Stimulated activated effector memory CD8-positive, alpha-beta T cell treated with anti-CD3 and anti-CD28 coated beads, Interleukin-12 subunit alpha, Interleukin-12 subunit beta, amount 100 ng/mL, for 72 hours (primary cell): ENCODE measurements around the gene MYLK.

Source experiments
- ATAC-seq: fragments of 150-1000 bp; cut with Tn5 transposase; 2 replicates; pipeline ENCODE4 v1.10.0; 2021
- DNase-seq, 2 donors: peaks; one replicate each; pipeline ENCODE4 v3.0.0; 2021 to 2022; ENCODE audit warnings: low spot score in 2 of 2
- H3K27ac Mint-ChIP-seq: one replicate; pipeline ENCODE4 v1.8.0; 2022; ENCODE audit warnings: mild to moderate bottlenecking, mixed read lengths
- H3K36me3 Mint-ChIP-seq: one replicate; pipeline ENCODE4 v1.8.0; 2022; ENCODE audit warnings: mild to moderate bottlenecking, mixed read lengths
- H3K4me1 Mint-ChIP-seq: one replicate; pipeline ENCODE4 v1.8.0; 2022; ENCODE audit warnings: mixed read lengths
- H3K4me3 Mint-ChIP-seq: one replicate; pipeline ENCODE4 v1.8.0; 2022; ENCODE audit warnings: mild to moderate bottlenecking, mixed read lengths
- H3K9me3 Mint-ChIP-seq: one replicate; pipeline ENCODE4 v1.8.0; 2022; ENCODE audit warnings: mixed read lengths

MYLK gene

GRCh38 chr3:123798550-123798949 lies 85.6 kb downstream of the MYLK start:
- Mint-ChIP-seq H3K4me1 (no peaks in the 10 kb centered on the region), H3K36me3 (no peaks in the 10 kb centered on the region), H3K27ac (no peak overlapping the region), H3K9me3 (no peaks in the 10 kb centered on the region), H3K4me3 (no peak overlapping the region)
- no peak for ATAC-seq
- no peak for DNase-seq

GRCh38 chr3:123795471-123796251 lies 88.5 kb downstream of the MYLK start:
- no peaks in the 10 kb centered on the region for H3K36me3 Mint-ChIP-seq
- no peaks in the 10 kb centered on the region for H3K9me3 Mint-ChIP-seq
- H3K4me3 Mint-ChIP-seq = no peak overlapping the region
- H3K4me1 Mint-ChIP-seq = no peaks in the 10 kb centered on the region
- no peak overlapping the region for H3K27ac Mint-ChIP-seq
- ATAC-seq (no peak), DNase-seq (no peak)

GRCh38 chr3:123793425-123793824 lies 90.7 kb downstream of the MYLK start:
- no peaks in the 10 kb centered on the region for H3K36me3 Mint-ChIP-seq
- H3K27ac Mint-ChIP-seq = no peak overlapping the region
- no peaks in the 10 kb centered on the region for H3K9me3 Mint-ChIP-seq
- no peaks in the 10 kb centered on the region for H3K4me1 Mint-ChIP-seq
- ATAC-seq = no peak
- no peak overlapping the region for H3K4me3 Mint-ChIP-seq
- DNase-seq = no peak

GRCh38 chr3:123792473-123793201 lies 91.5 kb downstream of the MYLK start:
- DNase-seq (no peak), ATAC-seq (no peak)
- Mint-ChIP-seq H3K4me3 (no peak overlapping the region), H3K9me3 (no peaks in the 10 kb centered on the region), H3K4me1 (no peaks in the 10 kb centered on the region), H3K27ac (no peak overlapping the region), H3K36me3 (peaks cover 5% of the 10 kb centered on the region)

GRCh38 chr3:123791898-123792297 lies 92.2 kb downstream of the MYLK start:
- H3K27ac Mint-ChIP-seq = no peak overlapping the region
- H3K36me3 Mint-ChIP-seq = peaks cover 6% of the 10 kb centered on the region
- no peaks in the 10 kb centered on the region for H3K4me1 Mint-ChIP-seq

GRCh38 chr3:123791417-123791816 lies 92.7 kb downstream of the MYLK start:
- Mint-ChIP-seq H3K36me3 (peaks cover 6% of the 10 kb centered on the region), H3K4me1 (no peaks in the 10 kb centered on the region), H3K9me3 (no peaks in the 10 kb centered on the region), H3K27ac (no peak overlapping the region), H3K4me3 (no peak overlapping the region)
- ATAC-seq = no peak
- no peak for DNase-seq

More at GRCh38 chr3:123791898-123792297, 92.2 kb downstream of the MYLK start:
- ATAC-seq = no peak
- no peak for DNase-seq
- H3K4me3 Mint-ChIP-seq = no peak overlapping the region
- H3K9me3 Mint-ChIP-seq = no peaks in the 10 kb centered on the region

- H3K27ac Mint-ChIP-seq = no peak overlapping the region
- ATAC-seq (no peak), DNase-seq (no peak)
- peaks cover 6% of the 10 kb centered on the region for H3K36me3 Mint-ChIP-seq
- H3K4me1 Mint-ChIP-seq = no peaks in the 10 kb centered on the region
- no peak overlapping the region for H3K4me3 Mint-ChIP-seq
- H3K9me3 Mint-ChIP-seq = no peaks in the 10 kb centered on the region
These were observed 93.1 kb downstream of the MYLK start for GRCh38 chr3:123791073-123791370.

GRCh38 chr3:123790254-123791072 lies 93.7 kb downstream of the MYLK start:
- Mint-ChIP-seq H3K4me3 (no peak overlapping the region), H3K9me3 (no peaks in the 10 kb centered on the region), H3K4me1 (no peaks in the 10 kb centered on the region), H3K36me3 (peaks cover 6% of the 10 kb centered on the region), H3K27ac (no peak overlapping the region)
- ATAC-seq (no peak), DNase-seq (no peak)

GRCh38 chr3:123789760-123790159 lies 94.4 kb downstream of the MYLK start:
- H3K27ac Mint-ChIP-seq = no peak overlapping the region
- no peak for ATAC-seq

GRCh38 chr3:123789160-123789559 lies 95.0 kb downstream of the MYLK start:
- Mint-ChIP-seq H3K4me1 (no peaks in the 10 kb centered on the region), H3K9me3 (no peaks in the 10 kb centered on the region), H3K4me3 (no peak overlapping the region), H3K36me3 (peaks cover 6% of the 10 kb centered on the region), H3K27ac (no peak overlapping the region)
- no peak for DNase-seq
- ATAC-seq = no peak

More at GRCh38 chr3:123789760-123790159, 94.4 kb downstream of the MYLK start:
- Mint-ChIP-seq H3K4me3 (no peak overlapping the region), H3K36me3 (peaks cover 6% of the 10 kb centered on the region), H3K9me3 (no peaks in the 10 kb centered on the region), H3K4me1 (no peaks in the 10 kb centered on the region)
- no peak for DNase-seq

- ATAC-seq = no peak
- peaks cover 6% of the 10 kb centered on the region for H3K36me3 Mint-ChIP-seq
- no peak for DNase-seq
- H3K4me3 Mint-ChIP-seq = no peak overlapping the region
- no peaks in the 10 kb centered on the region for H3K9me3 Mint-ChIP-seq
- H3K27ac Mint-ChIP-seq = no peak overlapping the region
- no peaks in the 10 kb centered on the region for H3K4me1 Mint-ChIP-seq
These were observed 95.4 kb downstream of the MYLK start for GRCh38 chr3:123788710-123789109.

- no peak overlapping the region for H3K4me3 Mint-ChIP-seq
- no peak overlapping the region for H3K27ac Mint-ChIP-seq
- ATAC-seq (no peak), DNase-seq (no peak)
- peaks cover 6% of the 10 kb centered on the region for H3K36me3 Mint-ChIP-seq
- no peaks in the 10 kb centered on the region for H3K4me1 Mint-ChIP-seq
- H3K9me3 Mint-ChIP-seq = no peaks in the 10 kb centered on the region
These were observed 97.0 kb downstream of the MYLK start for GRCh38 chr3:123787133-123787532.

GRCh38 chr3:123785602-123786001 lies 98.5 kb downstream of the MYLK start:
- Mint-ChIP-seq H3K4me3 (no peak overlapping the region), H3K36me3 (peaks cover 6% of the 10 kb centered on the region), H3K27ac (no peak overlapping the region), H3K4me1 (no peaks in the 10 kb centered on the region), H3K9me3 (no peaks in the 10 kb centered on the region)
- DNase-seq (no peak), ATAC-seq (no peak)

GRCh38 chr3:123783811-123784210 lies 100.3 kb downstream of the MYLK start:
- H3K4me1 Mint-ChIP-seq = no peaks in the 10 kb centered on the region
- H3K36me3 Mint-ChIP-seq = peaks cover 6% of the 10 kb centered on the region
- H3K4me3 Mint-ChIP-seq = no peak overlapping the region

GRCh38 chr3:123783050-123783689 lies 101.0 kb downstream of the MYLK start:
- no peak for DNase-seq
- Mint-ChIP-seq H3K9me3 (no peaks in the 10 kb centered on the region), H3K4me1 (no peaks in the 10 kb centered on the region), H3K27ac (no peak overlapping the region), H3K4me3 (no peak overlapping the region), H3K36me3 (peaks cover 6% of the 10 kb centered on the region)
- no peak for ATAC-seq

More at GRCh38 chr3:123783811-123784210, 100.3 kb downstream of the MYLK start:
- no peaks in the 10 kb centered on the region for H3K9me3 Mint-ChIP-seq
- no peak for DNase-seq
- ATAC-seq = no peak
- H3K27ac Mint-ChIP-seq = no peak overlapping the region
